ENCODE measurements around the gene SUSD5.
"Not testable (repeated sequence)": the region's sequence is repeated elsewhere in the genome, so short reads cannot be mapped to it uniquely, and the experiment has no call there.

Gene SUSD5

GRCh38 chr3:33146791-33147445, 71.7 kb downstream of the SUSD5 start:
- peak; percentile 43 for DNase-seq

GRCh38 chr3:33145901-33146580, 72.6 kb downstream of the SUSD5 start:
- DNase-seq = no peak

GRCh38 chr3:33145221-33145900, 73.2 kb downstream of the SUSD5 start:
- no peak for DNase-seq

- peak; percentile 62 for DNase-seq
Measured at GRCh38 chr3:33144433-33144832, 74.2 kb downstream of the SUSD5 start.

- no peak for DNase-seq
Measured at GRCh38 chr3:33141006-33141405, 77.6 kb downstream of the SUSD5 start.

- no peak for DNase-seq
Measured at GRCh38 chr3:33139996-33140395, 78.6 kb downstream of the SUSD5 start.

GRCh38 chr3:33139006-33139623, 79.5 kb downstream of the SUSD5 start:
- not testable (repeated sequence) for DNase-seq

- no peak for DNase-seq
Measured at GRCh38 chr3:33137691-33138090, 80.9 kb downstream of the SUSD5 start.

GRCh38 chr3:33134026-33134625, 84.5 kb downstream of the SUSD5 start:
- no peak for DNase-seq

- no peak for DNase-seq
Measured at GRCh38 chr3:33132019-33132360, 86.6 kb downstream of the SUSD5 start.

- DNase-seq = peak; percentile 88
Measured at GRCh38 chr3:33131331-33132018, 87.1 kb downstream of the SUSD5 start.

GRCh38 chr3:33130144-33130543, 88.5 kb downstream of the SUSD5 start:
- peak; percentile 22 for DNase-seq

- no peak for DNase-seq
Measured at GRCh38 chr3:33128706-33129105, 89.9 kb downstream of the SUSD5 start.

- DNase-seq = no peak
Measured at GRCh38 chr3:33125840-33126239, 92.8 kb downstream of the SUSD5 start.

GRCh38 chr3:33124638-33125037, 94.0 kb downstream of the SUSD5 start:
- no peak for DNase-seq

- DNase-seq = peak; percentile 84
Measured at GRCh38 chr3:33122991-33123390, 95.6 kb downstream of the SUSD5 start.

GRCh38 chr3:33119891-33120290, 98.7 kb downstream of the SUSD5 start:
- DNase-seq = no peak

- no peak for DNase-seq
Measured at GRCh38 chr3:33117461-33117860, 101.1 kb downstream of the SUSD5 start.

- peak; percentile 80 for DNase-seq
Measured at GRCh38 chr3:33115024-33115768, 103.4 kb downstream of the SUSD5 start.

GRCh38 chr3:33114622-33115023, 104.0 kb downstream of the SUSD5 start:
- no peak for DNase-seq

- DNase-seq = peak; percentile 97
Measured at GRCh38 chr3:33113772-33114621, 104.6 kb downstream of the SUSD5 start, which contains the start of gene CRTAP. CRTAP (plus strand) TSS chr3:33114014; CDS start chr3:33114078, 64 bp downstream.
